Bronchial epithelial cell (primary cell): ENCODE results near the gene DSCAML1. TPM values are rescaled to one million over a fixed set of nuclear protein-coding genes. Genes with fewer than 3 reads are reported as not detected.

Source experiments
- DNase-seq: peaks from one replicate; pipeline ENCODE4 v3.0.0-alpha.2; 2010; ENCODE audit warnings: low read depth
- FAIRE-seq: peaks from 2 replicates; lab custom pipeline; 2011; peaks lifted over from hg19 to GRCh38; lab: Jason Lieb, UNC
- H3K27me3 ChIP-seq: 2 replicates; pipeline ENCODE4 v1.5.1; 2011; ENCODE audit warnings: low read length; ENCODE audit not compliant: control insufficient read depth, insufficient read depth
- H3K36me3 ChIP-seq: 2 replicates; pipeline ENCODE4 v1.5.1; 2011; ENCODE audit warnings: low read length; ENCODE audit not compliant: control insufficient read depth, insufficient read depth
- H3K4me3 ChIP-seq: 2 replicates; pipeline ENCODE4 v1.5.1; 2011; ENCODE audit warnings: mild to moderate bottlenecking, low read depth, low read length, control low read depth
- CTCF ChIP-seq: IDR thresholded peaks from 2 replicates; pipeline ENCODE4 v1.5.1; 2011; ENCODE audit warnings: mild to moderate bottlenecking, moderate library complexity, low read length, control low read depth, inconsistent platforms; ENCODE audit not compliant: insufficient read depth, severe bottlenecking
- total RNA-seq: library from RNA; depleted of rRNA; stranded (reverse); fragments of >200 nt; gene quantifications from 2 replicates; pipeline ENCODE4 v1.2.1, GENCODE V29; 2014

DSCAML1 gene
- total RNA-seq, 1 donor from 2014 or later: under 0.01 TPM

- DNase-seq: no peak
- Histone ChIP-seq H3K27me3 (no peaks in the 10 kb centered on the region), H3K36me3 (no peaks in the 10 kb centered on the region), H3K4me3 (no peak overlapping the region)
- no peak for TF ChIP-seq CTCF
- no peak for FAIRE-seq
These were observed 176.4 kb downstream of the DSCAML1 start for GRCh38 chr11:117620659-117621058.

GRCh38 chr11:117620086-117620485 lies 176.9 kb downstream of the DSCAML1 start:
- no peak for DNase-seq
- Histone ChIP-seq H3K36me3 (no peaks in the 10 kb centered on the region), H3K4me3 (no peak overlapping the region), H3K27me3 (no peaks in the 10 kb centered on the region)
- TF ChIP-seq CTCF: no peak
- no peak for FAIRE-seq

- no peak for TF ChIP-seq CTCF
- DNase-seq (no peak), FAIRE-seq (no peak)
- no peak overlapping the region for H3K4me3 ChIP-seq
- no peaks in the 10 kb centered on the region for H3K36me3 ChIP-seq
- H3K27me3 ChIP-seq: no peaks in the 10 kb centered on the region
These were observed 177.4 kb downstream of the DSCAML1 start for GRCh38 chr11:117619661-117620060.

- DNase-seq: no peak
- no peak for TF ChIP-seq CTCF
- no peak overlapping the region for H3K4me3 ChIP-seq
- H3K36me3 ChIP-seq: no peaks in the 10 kb centered on the region
- FAIRE-seq: no peak
- H3K27me3 ChIP-seq: no peaks in the 10 kb centered on the region
These were observed 178.0 kb downstream of the DSCAML1 start for GRCh38 chr11:117618982-117619355.

- no peaks in the 10 kb centered on the region for H3K27me3 ChIP-seq
These were observed 178.6 kb downstream of the DSCAML1 start for GRCh38 chr11:117618302-117618981.

More at GRCh38 chr11:117618302-117618981, 178.6 kb downstream of the DSCAML1 start:
- FAIRE-seq: no peak
- no peak overlapping the region for H3K4me3 ChIP-seq
- DNase-seq: peak; percentile 39
- TF ChIP-seq CTCF: no peak
- H3K36me3 ChIP-seq: no peaks in the 10 kb centered on the region
